H1 (cell line): ENCODE measurements around the gene BBS5. TPM values are rescaled to one million over a fixed set of nuclear protein-coding genes. Genes with fewer than 3 reads are reported as not detected.

ENCODE experiments used
- CTCF ChIA-PET: fragments of 300-600 bp; sonication (Branson Sonifier 250); formaldehyde crosslinking; loops from one replicate; lab custom pipeline; 2021; ENCODE audit not compliant: partially characterized antibody; lab: Charles Lee
- POLR2A ChIA-PET: fragments of 300-600 bp; sonication (Branson Sonifier 250); formaldehyde crosslinking; loops from one replicate; lab custom pipeline; 2021; ENCODE audit warnings: inconsistent platforms; ENCODE audit not compliant: partially characterized antibody; lab: Charles Lee
- DNase-seq, 2 experiments: peaks; one replicate each; pipeline versions ENCODE4 v3.0.0 to v3.0.0-alpha.2; 2010 to 2022; ENCODE audit warnings: low spot score in 2 of 2, low read depth in 1 of 2, mixed read lengths in 1 of 2
- FAIRE-seq: peaks from 2 replicates; lab custom pipeline; 2011; peaks lifted over from hg19 to GRCh38; lab: Jason Lieb, UNC
- H2AFZ ChIP-seq: 2 replicates; pipeline ENCODE4 v1.8.1; 2012; ENCODE audit warnings: low read length, inconsistent platforms
- H2AK5ac ChIP-seq: 2 replicates; pipeline ENCODE4 v1.6.1; 2013; ENCODE audit warnings: low read depth, low read length
- H2BK120ac ChIP-seq: replicated peaks from 2 replicates; pipeline ENCODE3; 2013; ENCODE audit warnings: low read depth, low read length, inconsistent platforms
- H2BK12ac ChIP-seq: 2 replicates; pipeline ENCODE4 v1.6.1; 2013; ENCODE audit warnings: low read depth, low read length
- H2BK15ac ChIP-seq: 2 replicates; pipeline ENCODE4 v1.6.1; 2013; ENCODE audit warnings: low read length
- H2BK20ac ChIP-seq: 2 replicates; pipeline ENCODE4 v1.6.1; 2013; ENCODE audit warnings: low read length
- H2BK5ac ChIP-seq: 2 replicates; pipeline ENCODE4 v1.6.1; 2013; ENCODE audit warnings: low read depth, low read length
- H3K14ac ChIP-seq: 2 replicates; pipeline ENCODE4 v1.6.1; 2013; ENCODE audit warnings: inconsistent platforms; ENCODE audit not compliant: insufficient read length
- H3K18ac ChIP-seq: 2 replicates; pipeline ENCODE4 v1.6.1; 2013; ENCODE audit warnings: low read length; ENCODE audit errors: extremely low read depth
- H3K23ac ChIP-seq: 2 replicates; pipeline ENCODE4 v1.6.1; 2013; ENCODE audit warnings: inconsistent platforms; ENCODE audit not compliant: insufficient read length
- H3K23me2 ChIP-seq: 2 replicates; pipeline ENCODE4 v1.6.1; 2013; ENCODE audit warnings: low read depth, low read length
- H3K27ac ChIP-seq: 2 replicates; pipeline ENCODE4 v1.6.1; 2011; ENCODE audit warnings: low read depth, low read length, inconsistent platforms
- H3K27me3 ChIP-seq, 4 experiments: replicated peaks in 1 of 4; 1 replicate in 1 of 4; 2 replicates in 3 of 4; pipeline versions ENCODE4 v1.6.1 to v1.8.1; 2011 to 2013; ENCODE audit warnings: low read length in 3 of 4, mild to moderate bottlenecking in 3 of 4, inconsistent platforms in 2 of 4, mixed read lengths in 2 of 4, moderate library complexity in 1 of 4; ENCODE audit not compliant: control insufficient read depth in 3 of 4, insufficient read depth in 3 of 4; ENCODE audit errors: extremely low read depth in 1 of 4
- H3K36me3 ChIP-seq, 4 experiments: 2 replicates each; pipeline versions ENCODE4 v1.6.1 to v1.8.1; 2011 to 2013; ENCODE audit warnings: mild to moderate bottlenecking in 4 of 4, low read length in 3 of 4, moderate library complexity in 2 of 4, control low read depth in 1 of 4, inconsistent platforms in 1 of 4; ENCODE audit not compliant: insufficient read depth in 4 of 4, control insufficient read depth in 2 of 4
- H3K4ac ChIP-seq: replicated peaks from 2 replicates; pipeline ENCODE3; 2013; ENCODE audit warnings: low read length, low read depth, mixed read lengths, inconsistent platforms; ENCODE audit not compliant: insufficient read length
- H3K4me1 ChIP-seq, 4 experiments: replicated peaks in 1 of 4; 1 replicate in 1 of 4; 2 replicates in 3 of 4; pipeline versions ENCODE4 v1.6.1 to v1.8.1; 2011 to 2013; ENCODE audit warnings: low read length in 3 of 4, inconsistent platforms in 2 of 4, mixed read lengths in 1 of 4; ENCODE audit not compliant: insufficient read depth in 4 of 4, control insufficient read depth in 3 of 4
- H3K4me2 ChIP-seq, 2 experiments: 2 replicates each; pipeline versions ENCODE4 v1.6.1 to v1.8.1; 2011 to 2013; ENCODE audit warnings: low read depth in 2 of 2, low read length in 2 of 2, control low read depth in 1 of 2, inconsistent platforms in 1 of 2, mild to moderate bottlenecking in 1 of 2; ENCODE audit not compliant: insufficient read depth in 1 of 2
- H3K4me3 ChIP-seq, 4 experiments: fragments of 200-600, 300-600 bp in 1 of 4; sonication (generic), shearing (Covaris generic), sonication (Bioruptor Twin) in 1 of 4; 2 replicates each; pipeline versions ENCODE4 v1.5.1 to v1.8.1; 2011 to 2016; ENCODE audit warnings: low read length in 4 of 4, low read depth in 3 of 4, control low read depth in 2 of 4, inconsistent platforms in 2 of 4, mild to moderate bottlenecking in 2 of 4, mixed read lengths in 1 of 4, moderate library complexity in 1 of 4; ENCODE audit not compliant: insufficient read depth in 2 of 4; ENCODE audit errors: extremely low read depth in 1 of 4
- H3K56ac ChIP-seq: replicated peaks from 2 replicates; pipeline ENCODE3; 2013; ENCODE audit warnings: low read depth, mild to moderate bottlenecking, mixed read lengths, low read length, inconsistent platforms; ENCODE audit not compliant: insufficient read length
- H3K79me1 ChIP-seq: 2 replicates; pipeline ENCODE4 v1.6.1; 2013; ENCODE audit warnings: low read depth, low read length, control low read depth
- H3K79me2 ChIP-seq, 2 experiments: 2 replicates each; pipeline versions ENCODE4 v1.6.1 to v1.8.1; 2012 to 2013; ENCODE audit warnings: low read length in 2 of 2, mild to moderate bottlenecking in 2 of 2, inconsistent platforms in 1 of 2; ENCODE audit not compliant: insufficient read depth in 2 of 2, control insufficient read depth in 1 of 2
- H3K9ac ChIP-seq, 4 experiments: replicated peaks in 1 of 4; 1 replicate in 1 of 4; 2 replicates in 3 of 4; pipeline versions ENCODE4 v1.6.1 to v1.8.1; 2011 to 2013; ENCODE audit warnings: low read depth in 3 of 4, low read length in 3 of 4, control low read depth in 2 of 4, mild to moderate bottlenecking in 2 of 4, moderate library complexity in 2 of 4, inconsistent platforms in 1 of 4; ENCODE audit errors: extremely low read depth in 1 of 4
- H3K9me3 ChIP-seq, 2 experiments: 2 replicates each; pipeline versions ENCODE4 v1.6.1 to v1.8.1; 2012 to 2013; ENCODE audit warnings: mild to moderate bottlenecking in 2 of 2, moderate library complexity in 2 of 2, control low read depth in 1 of 2, inconsistent platforms in 1 of 2, low read depth in 1 of 2, low read length in 1 of 2, mixed read lengths in 1 of 2; ENCODE audit not compliant: insufficient read depth in 2 of 2
- H4K20me1 ChIP-seq, 2 experiments: replicated peaks in 1 of 2; 2 replicates each; pipeline versions ENCODE3 to v1.8.1; 2011 to 2013; ENCODE audit warnings: inconsistent platforms in 2 of 2, low read length in 2 of 2, mild to moderate bottlenecking in 1 of 2; ENCODE audit not compliant: insufficient read depth in 2 of 2, control insufficient read depth in 1 of 2
- H4K5ac ChIP-seq: 2 replicates; pipeline ENCODE4 v1.6.1; 2013; ENCODE audit warnings: low read length, low read depth, mixed read lengths, inconsistent platforms; ENCODE audit not compliant: insufficient read length
- H4K8ac ChIP-seq: 2 replicates; pipeline ENCODE4 v1.8.0; 2013; ENCODE audit warnings: mild to moderate bottlenecking, moderate library complexity, low read length, inconsistent platforms; ENCODE audit not compliant: insufficient read depth; ENCODE audit errors: extremely low read depth
- H4K91ac ChIP-seq: replicated peaks from 2 replicates; pipeline ENCODE3; 2013; ENCODE audit warnings: low read length, mixed read lengths, inconsistent platforms; ENCODE audit not compliant: insufficient read length
- ASH2L ChIP-seq: fragments of 200-600, 300-600 bp; sonication (generic); IDR thresholded peaks from one replicate; pipeline ENCODE4 v1.7.1; 2017; ENCODE audit warnings: low read length
- BRCA1 ChIP-seq: IDR thresholded peaks from 2 replicates; pipeline ENCODE4 v1.6.1; 2012; ENCODE audit warnings: low read depth, low read length, improper control_type of control experiment
- CTBP2 ChIP-seq: IDR thresholded peaks from 2 replicates; pipeline ENCODE4 v1.7.0; 2011; ENCODE audit warnings: borderline replicate concordance, mild to moderate bottlenecking, moderate library complexity, mixed read lengths, low read length; ENCODE audit not compliant: insufficient read depth, insufficient read length
- EP300 ChIP-seq, 2 experiments: IDR thresholded peaks; 1 replicate in 1 of 2; 2 replicates in 1 of 2; pipeline ENCODE4 v1.6.1; 2011 to 2012; ENCODE audit warnings: low read depth in 2 of 2, low read length in 2 of 2, mild to moderate bottlenecking in 2 of 2, borderline replicate concordance in 1 of 2, inconsistent platforms in 1 of 2, moderate library complexity in 1 of 2
- HDAC6 ChIP-seq: IDR thresholded peaks from one replicate; pipeline ENCODE4 v1.7.1; 2012; ENCODE audit warnings: low read depth, mild to moderate bottlenecking, inconsistent platforms, low read length, moderate library complexity
- MAFK ChIP-seq: IDR thresholded peaks from 2 replicates; pipeline ENCODE4 v1.6.1; 2012; ENCODE audit warnings: low read depth, mild to moderate bottlenecking, improper control_type of control experiment, low read length
- PHF8 ChIP-seq: fragments of 200-600 bp; sonication (generic); conservative IDR thresholded peaks from 2 replicates; pipeline ENCODE4 v1.7.1; 2012; ENCODE audit warnings: low read depth, mild to moderate bottlenecking, inconsistent platforms, low read length, moderate library complexity
- RBBP5 ChIP-seq: IDR thresholded peaks from 2 replicates; pipeline ENCODE4 v1.7.1; 2012; ENCODE audit warnings: low read depth, mild to moderate bottlenecking, inconsistent platforms, low read length, moderate library complexity, borderline replicate concordance
- RXRA ChIP-seq: IDR thresholded peaks from 2 replicates; pipeline ENCODE4 v1.6.1; 2011; ENCODE audit warnings: low read depth, mild to moderate bottlenecking, low read length, moderate library complexity; ENCODE audit not compliant: insufficient read depth
- SIN3A ChIP-seq, 2 experiments: IDR thresholded peaks in 1 of 2; conservative IDR thresholded peaks in 1 of 2; 2 replicates each; pipeline ENCODE4 v1.6.1; 2011 to 2012; ENCODE audit warnings: low read length in 2 of 2, improper control_type of control experiment in 1 of 2, low read depth in 1 of 2, mild to moderate bottlenecking in 1 of 2
- TAF7 ChIP-seq: optimal IDR thresholded peaks from 2 replicates; pipeline ENCODE3; 2011; ENCODE audit warnings: low read depth, mild to moderate bottlenecking, inconsistent platforms, low read length, moderate library complexity, borderline replicate concordance
- TCF12 ChIP-seq: IDR thresholded peaks from 2 replicates; pipeline ENCODE4 v1.6.1; 2011; ENCODE audit warnings: low read depth, mild to moderate bottlenecking, low read length
- ZNF274 ChIP-seq: IDR thresholded peaks from 2 replicates; pipeline ENCODE4 v1.7.0; 2012; ENCODE audit warnings: low read length, borderline replicate concordance; ENCODE audit errors: extremely low read depth
- WGBS, 2 experiments: shearing (Covaris generic) in 1 of 2; methylation state at CpG; one replicate each; pipeline versions ENCODE4 v1.1.6 to v1.1.7; 2013 to 2015; ENCODE audit warnings: low lambda C conversion rate in 2 of 2, mixed read lengths in 2 of 2, inconsistent platforms in 1 of 2, low coverage in 1 of 2, missing lambda C conversion rate in 1 of 2; ENCODE audit not compliant: insufficient replicate concordance in 2 of 2, insufficient coverage in 1 of 2, insufficient read length in 1 of 2; ENCODE audit errors: extremely low coverage in 1 of 2, missing lambda C conversion rate in 1 of 2; 5-methylcytosine and 5-hydroxymethylcytosine counted together
- polyA plus RNA-seq, 7 experiments: library from polyadenylated mRNA; depleted of rRNA in 3 of 7; stranded (reverse) in 5 of 7; unstranded in 2 of 7; fragments of >200 nt in 5 of 7; fragments of 200-250 nt in 2 of 7; gene quantifications; 1 replicate in 5 of 7; 2 replicates in 1 of 7; 4 replicates in 1 of 7; pipeline versions ENCODE4 v1.2.1 to v1.2.3, GENCODE V29; 2011 to 2013; ENCODE audit warnings: missing spikeins in 2 of 7, mixed read lengths in 2 of 7
- total RNA-seq: library from RNA; stranded (reverse); fragmentation: NEBNext Ultra II Directional; extraction: Animal tissue kit (Norgen Biotek cat#: 25700); gene quantifications from 2 replicates; pipeline ENCODE4 v1.2.1, GENCODE V29; 2021

BBS5 gene
- total and polyA plus RNA-seq, 2 of the 8 experiments (the other 6 are each of a cell fraction or from before 2014, with no cell fraction given), result 0.20 to 0.36 TPM

DNA sequence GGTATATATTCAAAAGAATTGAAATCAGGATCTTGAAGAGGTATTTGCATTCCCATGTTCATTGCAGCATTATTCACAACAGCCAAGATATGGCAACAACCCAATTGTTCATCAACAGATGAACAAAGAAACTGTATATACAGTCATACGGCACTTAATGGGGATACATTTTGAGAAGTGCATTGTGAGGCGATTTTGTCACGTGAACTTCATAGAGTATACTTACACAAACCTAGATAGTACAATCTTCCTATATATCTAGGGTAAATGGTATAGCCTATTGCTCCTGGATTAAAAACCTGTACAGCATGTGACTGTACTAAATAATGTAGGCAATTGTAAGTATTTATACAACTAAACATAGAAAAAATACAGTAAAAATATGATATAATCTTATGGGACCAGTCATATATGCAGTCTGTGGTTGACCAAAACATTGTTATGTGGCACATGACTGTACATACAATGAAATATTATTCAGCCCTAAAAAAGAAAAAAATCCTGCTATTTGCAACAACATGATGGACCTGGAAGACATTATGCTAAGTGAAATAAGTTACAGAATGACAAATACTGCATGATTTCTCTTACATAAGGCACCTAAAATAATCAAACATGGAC lies 9.2 kb upstream of the BBS5 start:
- Histone ChIP-seq H3K23ac (no peak overlapping the region), H2BK12ac (no peak overlapping the region), H3K9ac (no peak overlapping the region), H4K5ac (no peak overlapping the region), H3K56ac (no peak overlapping the region), H2AK5ac (no peak overlapping the region), H3K4me3 (no peak overlapping the region), H3K9me3 (no peaks in the 10 kb centered on the region), H3K4me2 (no peak overlapping the region), H2BK5ac (no peak overlapping the region), H4K91ac (no peak overlapping the region), H2BK20ac (no peak overlapping the region), H2BK120ac (no peak overlapping the region), H3K79me1 (no peaks in the 10 kb centered on the region), H3K4ac (no peak overlapping the region), H2BK15ac (no peak overlapping the region), H3K4me1 (no peaks in the 10 kb centered on the region), H2AFZ (no peak overlapping the region), H3K36me3 (no peaks in the 10 kb centered on the region), H4K20me1 (no peaks in the 10 kb centered on the region), H3K14ac (no peak overlapping the region), H3K27me3 (no peaks in the 10 kb centered on the region), H3K23me2 (no peaks in the 10 kb centered on the region; the same call in 1 of the 2 replicates), H3K27ac (no peak overlapping the region), H3K18ac (no peak overlapping the region), H4K8ac (no peak overlapping the region), H3K79me2 (no peaks in the 10 kb centered on the region)
- DNase-seq (no peak), FAIRE-seq (no peak)
- WGBS, 2 experiments, result 87% methylated on average over 3 of the region's 3 CpGs; no CpG with 5 or more reads in 1 of the 2 experiments
- ChIA-PET POLR2A (no interaction called here), CTCF (interaction anchor here (3.1 kb wide), 1 partner anchor 10 kb away, joined by 12 read pairs; the partner anchor contains the start of gene BBS5)
- TF ChIP-seq RXRA (no peak), RBBP5 (no peak), ASH2L (no peak), HDAC6 (no peak), EP300 (IDR thresholded peaks at IDR 0.05; ENCODE audit: borderline replicate concordance in 1 of 2, low read depth in 2 of 2, low read length in 2 of 2) (no peak), PHF8 (no peak), BRCA1 (no peak), TCF12 (no peak), ZNF274 (no peak), SIN3A (conservative IDR thresholded peaks at IDR 0.05 in 1 of 2, IDR thresholded peaks at IDR 0.05 in 1 of 2; ENCODE audit: low read depth in 1 of 2, low read length in 2 of 2) (no peak), CTBP2 (no peak), MAFK (no peak), TAF7 (no peak)
